ENCODE measurements around the gene EEIG2.
"Not testable (repeated sequence)": the region's sequence is repeated elsewhere in the genome, so short reads cannot be mapped to it uniquely, and the experiment has no call there.

The EEIG2 gene

DNA sequence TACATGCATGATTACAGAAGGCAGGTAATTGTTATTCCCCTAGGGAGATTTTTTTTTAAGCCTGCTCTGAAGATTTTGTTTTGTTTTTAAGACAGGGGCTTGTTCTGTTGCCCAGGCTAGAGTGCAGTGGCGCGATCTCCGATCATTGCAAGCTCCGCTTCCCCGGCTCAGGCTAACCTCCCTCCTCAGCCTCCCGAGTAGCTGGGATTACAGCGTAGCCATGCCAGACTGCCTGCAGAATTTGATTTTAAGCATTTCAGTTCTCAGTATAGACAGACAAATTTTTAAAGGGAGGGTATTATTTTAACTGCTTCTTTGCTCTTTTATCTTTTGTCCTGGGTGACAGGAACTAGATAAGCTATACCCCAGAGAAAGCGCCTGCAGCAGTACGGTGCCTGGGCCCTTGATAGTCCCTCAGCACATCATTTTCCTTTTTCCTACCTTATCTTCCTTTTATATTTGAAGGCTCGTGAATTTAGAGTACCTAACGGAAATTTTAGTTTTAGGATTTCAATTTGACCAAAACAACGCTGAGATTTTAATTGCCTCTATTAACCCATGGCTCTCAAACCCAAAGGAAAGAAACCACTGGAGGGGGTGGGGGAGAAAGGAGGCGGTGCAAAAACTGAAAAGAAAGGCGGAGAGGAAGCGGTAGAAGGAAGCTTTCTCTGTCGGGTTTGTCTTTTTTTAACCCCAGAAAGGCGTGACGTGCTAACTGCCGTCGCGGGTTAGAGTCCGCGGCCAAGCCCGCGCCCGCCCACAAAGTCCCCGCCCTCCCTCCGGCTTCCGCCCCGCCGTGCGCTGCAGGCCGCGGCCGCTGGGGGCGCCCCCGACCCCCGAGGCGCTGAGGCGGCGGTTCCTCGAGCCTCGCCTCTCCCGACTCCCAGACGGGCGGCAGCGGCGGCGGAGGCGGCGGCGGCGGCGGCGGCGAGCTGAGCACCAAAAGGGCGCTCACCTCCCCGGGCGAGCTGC, at the start of gene EEIG2:
EEIG2 (plus strand) TSS at position 886 of the 972 bp plus-strand sequence. CDS start 329 bp downstream, outside the sequence.
- peak; percentile 96 for DNase-seq (ENCODE audit: low spot score)

DNA sequence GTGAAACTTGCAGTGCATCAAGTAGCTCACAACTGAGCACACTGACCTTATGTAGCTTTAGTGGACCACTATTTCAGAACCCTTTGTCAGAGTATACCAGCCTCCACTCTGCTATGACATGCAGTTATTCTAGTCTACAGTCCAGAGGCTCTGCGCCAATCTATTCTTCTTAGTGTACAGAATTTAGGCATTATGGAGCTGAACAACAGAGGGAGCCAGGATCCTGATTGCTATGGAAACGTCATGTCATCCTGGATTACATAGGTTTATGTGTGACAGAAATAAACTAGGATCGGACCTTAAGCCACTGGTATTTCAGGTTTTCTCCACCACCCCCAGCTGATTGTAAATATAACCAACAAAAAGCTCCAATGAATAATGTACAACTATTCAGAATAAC, 48.1 kb upstream of the EEIG2 start:
- no peak for DNase-seq (ENCODE audit: low spot score)

DNA sequence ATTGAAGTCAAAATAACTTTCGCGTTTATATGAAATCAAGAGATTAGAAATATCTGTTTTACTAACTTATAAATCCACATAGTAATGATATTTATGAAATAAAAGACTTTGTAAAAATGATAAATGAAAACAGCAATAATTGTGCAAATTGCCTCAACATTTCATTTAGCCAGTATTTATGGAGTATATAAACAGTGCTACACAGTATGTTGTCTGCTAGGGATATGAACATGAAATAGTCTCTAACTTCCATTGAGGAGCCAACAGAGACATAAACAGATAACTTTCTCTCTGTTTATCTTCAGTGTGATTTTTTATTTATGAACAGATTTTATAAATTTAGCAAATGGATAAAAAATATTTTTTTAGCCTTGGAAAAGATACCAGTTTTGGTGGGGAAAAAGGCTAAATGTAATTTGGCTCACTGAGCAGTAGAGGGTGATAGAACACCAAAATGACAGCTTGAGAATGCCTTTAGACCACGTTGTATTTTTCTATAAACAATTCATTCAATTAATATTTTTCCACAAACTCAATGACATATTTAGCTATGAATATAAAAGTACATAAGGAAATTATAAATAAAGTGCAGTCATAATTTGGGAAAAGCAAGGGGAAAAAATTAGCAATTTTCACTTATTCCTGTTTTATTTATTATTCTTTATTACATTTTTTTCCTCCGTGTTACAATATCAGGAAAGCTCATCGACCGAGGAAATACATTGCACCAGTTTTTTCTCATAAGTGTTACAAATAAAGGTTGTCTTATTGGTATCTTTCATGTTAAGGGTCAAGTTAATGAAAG, 47.5 kb upstream of the EEIG2 start:
- peak; percentile 43 for DNase-seq (ENCODE audit: low spot score)

DNA sequence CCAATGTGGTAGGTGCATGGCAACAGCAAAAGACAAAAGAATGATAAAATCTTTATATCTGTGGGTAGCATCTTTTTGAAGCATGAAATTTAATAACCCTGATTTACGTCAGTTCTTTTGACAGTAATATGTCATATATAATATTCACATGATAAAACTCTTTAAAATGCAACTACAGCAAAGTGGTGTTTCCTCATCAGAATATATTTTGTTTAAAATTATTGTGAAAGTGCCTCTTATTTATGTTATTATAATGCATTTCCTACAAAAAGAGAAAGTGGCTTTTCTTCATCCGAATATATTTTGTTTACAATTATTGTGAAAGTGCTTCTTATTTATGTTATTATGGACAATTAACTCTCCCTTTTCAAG, 46.9 kb upstream of the EEIG2 start:
- no peak for DNase-seq (ENCODE audit: low spot score)

DNA sequence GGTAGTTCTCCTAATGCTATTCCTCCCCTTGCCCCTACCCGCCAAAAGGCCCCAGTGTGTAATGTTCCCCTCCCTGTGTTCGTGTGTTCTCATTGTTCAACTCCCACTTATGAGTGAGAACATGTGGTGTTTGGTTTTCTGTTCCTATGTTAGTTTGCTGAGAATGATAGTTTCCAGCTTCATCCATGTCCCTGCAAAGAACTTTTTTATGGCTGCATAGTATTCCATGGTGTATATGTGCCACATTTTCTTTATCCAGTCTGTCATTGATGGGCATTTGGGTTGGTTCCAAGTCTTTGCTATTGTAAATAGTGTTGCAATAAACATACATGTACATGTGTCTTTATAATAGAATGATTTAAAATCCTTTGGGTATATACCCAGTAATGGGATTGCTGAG, 46.0 kb upstream of the EEIG2 start:
- not testable (repeated sequence) for DNase-seq (ENCODE audit: low spot score)

DNA sequence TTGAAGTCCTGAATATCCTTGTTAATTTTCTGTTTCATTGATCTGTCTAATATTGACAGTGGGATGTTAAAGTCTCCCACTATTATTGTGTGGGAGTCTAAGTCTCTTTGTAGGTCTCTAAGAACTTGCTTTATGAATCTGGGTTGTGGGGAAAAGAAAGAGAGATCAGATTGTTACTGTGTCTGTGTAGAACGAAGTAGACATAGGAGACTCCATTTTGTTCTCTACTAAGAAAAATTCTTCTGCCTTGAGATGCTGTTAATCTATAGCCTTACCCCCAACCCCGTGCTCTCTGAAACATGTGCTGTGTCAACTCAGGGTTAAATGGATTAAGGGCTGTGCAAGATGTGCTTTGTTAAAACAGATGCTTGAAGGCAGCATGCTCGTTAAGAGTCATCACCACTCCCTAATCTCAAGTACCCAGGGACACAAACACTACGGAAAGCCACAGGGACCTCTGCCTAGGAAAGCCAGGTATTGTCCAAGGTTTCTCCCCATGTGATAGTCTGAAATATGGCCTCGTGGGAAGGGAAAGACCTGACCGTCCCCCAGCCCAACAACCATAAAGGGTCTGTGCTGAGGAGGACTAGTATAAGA, 42.5 kb upstream of the EEIG2 start:
- DNase-seq (ENCODE audit: low spot score), result not testable (repeated sequence)

DNA sequence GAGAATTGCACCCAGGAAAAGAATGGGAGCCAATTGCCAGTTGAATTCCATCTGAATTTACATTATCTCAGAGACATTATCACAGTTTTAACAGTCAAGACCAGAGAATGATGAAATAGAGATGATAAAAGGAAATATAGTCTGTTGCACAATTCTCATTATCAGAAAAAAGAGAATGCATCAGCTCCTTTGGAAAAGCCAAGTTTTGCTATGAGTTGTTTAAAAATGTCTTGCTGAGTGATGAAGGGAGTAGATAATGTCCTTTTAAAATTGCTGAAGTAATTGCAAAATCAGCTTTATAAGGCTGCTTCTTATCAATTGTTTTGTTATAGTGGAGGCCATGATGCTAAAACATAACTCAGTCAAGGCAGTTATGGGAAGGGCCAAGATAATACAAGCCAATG, 37.9 kb upstream of the EEIG2 start:
- no peak for DNase-seq (ENCODE audit: low spot score)

DNA sequence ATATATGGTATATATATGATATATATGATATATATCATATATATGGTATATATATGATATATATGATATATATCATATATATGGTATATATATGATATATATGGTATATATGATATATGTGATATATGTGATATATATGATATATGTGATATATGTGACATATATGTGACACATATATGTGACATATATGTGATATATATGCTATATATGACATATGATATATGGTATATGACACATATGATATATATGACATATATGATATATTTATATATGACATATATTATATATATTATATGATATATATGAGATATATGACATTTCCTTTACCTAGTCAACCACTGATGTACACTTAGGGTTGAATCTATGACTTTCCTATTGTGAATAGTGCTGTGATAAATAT, 36.1 kb upstream of the EEIG2 start:
- DNase-seq (ENCODE audit: low spot score), result no peak

DNA sequence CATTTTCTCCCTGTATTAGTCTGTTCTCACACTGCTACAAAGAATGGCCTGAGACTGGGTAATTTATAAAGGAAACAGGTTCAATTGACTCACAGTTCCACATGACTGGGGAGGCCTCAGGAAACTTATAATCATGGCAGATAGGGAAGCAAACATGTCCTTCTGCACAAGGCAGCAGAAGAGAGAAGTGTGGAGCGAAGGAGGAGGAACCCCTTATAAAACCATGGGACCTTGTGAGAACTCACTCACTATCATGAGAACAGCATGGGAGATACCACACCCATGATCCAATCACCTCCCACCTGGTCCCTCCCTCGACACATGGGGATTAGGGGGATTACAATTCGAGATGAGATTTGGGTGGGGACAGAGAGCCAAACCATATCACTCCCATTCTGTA, 35.2 kb upstream of the EEIG2 start:
- DNase-seq (ENCODE audit: low spot score), result no peak

DNA sequence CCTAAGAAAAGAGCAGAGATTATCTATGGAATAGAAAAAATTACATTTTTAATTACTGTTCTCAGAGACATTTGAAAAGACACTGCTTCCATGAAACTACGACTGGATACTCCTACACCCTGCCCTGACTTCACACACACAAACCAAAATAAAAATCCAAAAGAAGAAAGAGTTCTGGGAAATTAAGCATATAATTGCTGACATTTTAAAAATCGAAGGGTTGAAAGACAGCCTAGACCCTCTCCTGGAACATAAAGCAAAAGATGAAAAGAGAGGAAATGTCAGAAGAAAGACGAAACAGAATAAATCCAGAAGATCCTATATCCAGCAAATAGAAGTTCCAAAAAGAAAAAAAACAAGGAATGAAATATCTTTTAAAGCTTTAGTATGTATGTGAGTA, 32.8 kb upstream of the EEIG2 start:
- DNase-seq (ENCODE audit: low spot score), result no peak

DNA sequence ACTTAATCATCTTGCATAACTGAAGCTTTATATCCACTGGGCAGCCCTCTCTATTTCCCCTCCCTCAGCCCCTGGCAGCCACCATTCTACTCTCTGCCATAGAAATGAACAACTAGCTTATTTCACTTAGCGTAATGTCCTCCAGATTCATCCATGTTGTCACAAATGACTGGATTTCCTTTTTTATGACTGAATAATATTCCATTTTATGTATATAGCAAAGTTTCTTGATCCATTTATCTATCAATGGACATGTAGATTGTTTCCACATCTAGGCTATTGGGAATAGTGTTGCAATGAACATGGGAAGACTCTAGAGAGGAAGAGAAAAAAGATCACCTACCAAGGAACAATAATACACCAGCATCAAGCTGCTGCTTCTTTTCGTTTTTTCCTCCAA, 32.1 kb upstream of the EEIG2 start:
- no peak for DNase-seq (ENCODE audit: low spot score)

DNA sequence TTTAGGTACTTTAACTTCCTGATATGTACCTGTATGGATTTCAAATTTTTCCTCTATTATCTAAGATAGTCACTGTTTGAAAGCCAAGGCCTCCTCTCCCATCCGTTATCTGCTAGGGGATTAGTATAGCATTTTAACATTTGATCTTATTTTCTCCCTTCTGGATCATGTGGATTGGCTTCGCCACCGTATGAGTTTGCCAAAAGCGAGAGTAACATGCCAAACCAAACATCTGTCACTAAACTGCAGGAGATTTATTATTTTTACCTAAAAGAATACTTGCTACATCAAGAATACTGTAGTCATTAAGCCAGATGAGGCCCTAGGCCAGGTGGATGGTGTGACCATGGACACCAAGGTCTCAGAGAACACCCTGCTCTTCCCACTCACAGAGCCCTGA, 28.5 kb upstream of the EEIG2 start:
- DNase-seq (ENCODE audit: low spot score), result no peak

DNA sequence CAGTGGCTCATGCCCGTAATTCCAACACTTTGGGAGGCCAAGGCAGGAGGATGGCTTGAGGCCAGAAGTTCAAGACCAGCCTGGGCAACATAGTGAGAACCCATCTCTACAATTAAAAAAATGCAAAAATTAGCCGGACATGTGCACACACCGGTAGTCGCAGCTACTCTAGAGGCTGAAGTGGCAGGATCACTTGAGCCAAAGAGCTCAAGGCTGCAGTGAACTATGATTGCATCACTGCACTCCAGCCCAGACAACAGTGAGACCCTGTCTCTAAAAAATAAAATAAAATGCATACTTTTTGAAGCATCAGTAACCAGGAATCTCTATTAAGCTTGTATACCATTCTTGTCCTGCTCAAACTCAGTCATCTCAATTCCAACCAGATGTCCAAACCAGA, 27.2 kb upstream of the EEIG2 start:
- no peak for DNase-seq (ENCODE audit: low spot score)

DNA sequence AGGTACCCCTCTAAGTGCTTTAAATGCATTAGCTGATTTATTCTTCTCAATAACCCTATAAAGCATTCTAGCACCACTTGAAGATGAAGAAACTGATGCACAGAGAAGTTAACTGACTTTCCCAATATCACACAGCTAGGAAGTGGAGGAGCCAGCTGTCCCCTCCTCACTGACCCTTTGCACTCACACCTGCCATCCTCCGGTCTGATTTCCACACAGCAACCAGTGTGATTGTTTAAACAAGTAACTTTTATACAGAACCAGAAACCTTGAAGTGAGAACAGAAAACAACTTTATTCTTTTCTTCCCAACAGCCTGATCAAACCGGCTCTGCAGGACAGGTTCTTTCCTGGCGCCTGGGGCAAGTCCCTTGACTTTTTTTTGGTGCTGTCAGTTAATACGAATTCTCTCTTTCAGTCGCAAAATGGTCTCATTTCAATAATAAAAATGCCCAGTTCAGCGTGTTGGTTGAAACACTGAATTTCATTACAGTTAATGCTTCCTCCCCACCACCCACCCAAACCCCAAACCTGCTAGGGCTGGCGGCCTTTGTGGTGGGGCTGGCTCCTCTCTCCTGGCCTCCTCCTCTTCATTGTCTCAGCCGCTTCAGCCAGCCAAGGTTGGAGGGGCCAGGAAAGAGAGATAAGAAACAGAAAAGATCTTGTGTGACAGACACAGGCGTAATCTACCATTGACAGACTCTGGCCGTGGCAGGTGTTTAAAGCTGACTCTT, 26.4 kb upstream of the EEIG2 start:
- no peak for DNase-seq (ENCODE audit: low spot score)

DNA sequence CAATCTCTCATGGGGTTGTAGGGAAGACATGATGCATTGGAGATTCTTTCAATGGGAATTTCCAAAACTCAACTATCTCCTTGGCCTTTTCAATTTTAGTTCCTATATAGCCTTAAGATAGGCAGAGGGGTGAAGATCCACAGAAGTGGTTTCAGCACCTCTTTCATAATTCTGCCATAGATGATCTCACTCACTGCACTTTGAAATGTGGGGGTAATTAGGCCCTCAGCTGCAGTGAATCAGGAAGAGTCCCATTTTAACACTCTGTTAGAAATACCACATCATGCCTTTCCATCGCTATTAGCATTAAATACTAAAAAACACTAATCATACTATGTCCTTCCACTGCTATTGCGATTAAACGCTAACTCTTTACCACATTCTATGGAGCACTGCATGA, 25.1 kb upstream of the EEIG2 start:
- no peak for DNase-seq (ENCODE audit: low spot score)

DNA sequence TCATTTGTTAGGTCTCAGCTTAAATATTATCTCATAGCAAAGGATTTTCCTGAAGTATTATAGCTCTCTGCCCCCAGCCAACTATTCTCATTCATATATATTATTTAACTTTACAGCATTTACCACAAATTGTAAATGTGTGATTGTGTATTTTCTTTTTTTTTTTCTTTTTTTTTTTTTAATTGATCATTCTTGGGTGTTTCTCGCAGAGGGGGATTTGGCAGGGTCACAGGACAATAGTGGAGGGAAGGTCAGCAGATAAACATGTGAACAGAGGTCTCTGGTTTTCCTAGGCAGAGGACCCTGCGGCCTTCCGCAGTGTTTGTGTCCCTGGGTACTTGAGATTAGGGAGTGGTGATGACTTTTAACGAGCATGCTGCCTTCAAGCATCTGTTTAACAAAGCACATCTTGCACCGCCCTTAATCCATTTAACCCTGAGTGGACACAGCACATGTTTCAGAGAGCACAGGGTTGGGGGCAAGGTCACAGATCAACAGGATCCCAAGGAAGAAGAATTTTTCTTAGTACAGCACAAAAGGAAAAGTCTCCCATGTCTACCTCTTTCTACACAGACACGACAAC, 24.5 kb upstream of the EEIG2 start:
- not testable (repeated sequence) for DNase-seq (ENCODE audit: low spot score)

DNA sequence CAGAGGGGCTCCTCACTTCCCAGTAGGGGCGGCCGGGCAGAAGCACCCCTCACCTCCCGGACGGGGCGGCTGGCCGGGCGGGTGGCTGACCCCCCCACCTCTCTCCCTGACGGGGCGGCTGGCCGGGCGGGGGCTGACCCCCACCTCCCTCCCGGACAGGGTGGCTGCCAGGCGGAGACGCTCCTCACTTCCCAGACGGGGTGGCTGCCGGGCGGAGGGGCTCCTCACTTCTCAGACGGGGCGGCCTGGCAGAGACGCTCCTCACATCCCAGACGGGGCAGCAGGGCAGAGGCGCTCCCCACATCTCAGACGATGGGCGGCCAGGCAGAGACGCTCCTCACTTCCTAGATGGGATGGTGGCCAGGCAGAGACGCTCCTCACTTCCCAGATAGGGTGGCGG, 23.9 kb upstream of the EEIG2 start:
- DNase-seq (ENCODE audit: low spot score), result not testable (repeated sequence)

DNA sequence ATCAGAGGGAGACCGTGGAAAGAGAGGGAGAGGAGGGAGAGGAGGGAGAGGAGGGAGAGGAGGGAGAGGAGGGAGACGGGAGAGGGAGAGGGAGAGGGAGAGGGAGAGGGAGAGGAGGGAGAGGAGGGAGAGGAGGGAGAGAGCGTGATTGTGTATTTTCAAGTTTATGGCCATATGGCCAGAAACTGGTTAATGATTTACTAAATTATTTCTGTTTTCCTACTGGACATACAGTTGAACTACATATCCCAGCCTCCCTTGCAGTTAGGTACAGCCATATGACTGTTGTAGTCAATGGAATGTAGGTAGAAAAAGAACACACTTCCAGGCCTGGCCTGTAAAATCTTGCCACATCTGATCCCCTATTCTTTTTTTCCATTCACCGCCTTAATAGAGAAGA, 23.1 kb upstream of the EEIG2 start:
- not testable (repeated sequence) for DNase-seq (ENCODE audit: low spot score)

DNA sequence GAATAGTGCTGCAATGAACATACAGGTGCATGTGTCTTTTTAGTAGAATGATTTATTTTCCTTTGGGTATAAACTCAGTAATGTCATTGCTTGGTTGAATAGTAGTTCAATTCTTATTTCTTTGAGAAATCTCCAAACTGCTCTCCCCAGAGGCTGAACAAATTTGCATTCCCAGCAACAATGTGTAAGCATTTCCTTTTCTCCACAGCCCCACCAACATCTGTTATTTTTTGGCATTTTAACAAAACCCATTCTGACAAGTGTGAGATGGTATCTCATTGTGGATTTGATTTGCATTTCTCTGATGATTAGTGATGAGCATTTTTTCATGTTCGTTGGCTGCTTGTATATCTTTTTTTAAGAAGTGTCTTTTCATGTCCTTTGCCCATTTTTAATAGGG, 21.9 kb upstream of the EEIG2 start:
- no peak for DNase-seq (ENCODE audit: low spot score)

DNA sequence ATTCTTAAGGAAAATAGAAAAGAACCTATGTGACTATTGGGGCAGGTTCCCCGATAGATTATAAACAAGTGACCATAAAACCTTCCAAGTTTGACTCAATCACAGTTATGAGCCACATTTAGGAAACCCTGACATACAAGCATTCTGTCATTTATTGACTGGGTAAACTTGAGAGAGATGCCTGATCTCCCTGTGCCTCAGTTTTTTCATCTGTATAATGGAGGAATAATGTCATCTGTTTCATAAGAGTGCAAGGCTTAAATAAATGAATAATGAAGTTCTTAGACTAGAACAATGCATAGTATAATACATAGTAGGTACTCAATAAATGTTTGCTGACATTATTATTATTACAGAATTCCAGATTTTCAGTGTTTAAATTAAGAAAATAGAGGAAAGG, 18.9 kb upstream of the EEIG2 start:
- DNase-seq (ENCODE audit: low spot score), result no peak

DNA sequence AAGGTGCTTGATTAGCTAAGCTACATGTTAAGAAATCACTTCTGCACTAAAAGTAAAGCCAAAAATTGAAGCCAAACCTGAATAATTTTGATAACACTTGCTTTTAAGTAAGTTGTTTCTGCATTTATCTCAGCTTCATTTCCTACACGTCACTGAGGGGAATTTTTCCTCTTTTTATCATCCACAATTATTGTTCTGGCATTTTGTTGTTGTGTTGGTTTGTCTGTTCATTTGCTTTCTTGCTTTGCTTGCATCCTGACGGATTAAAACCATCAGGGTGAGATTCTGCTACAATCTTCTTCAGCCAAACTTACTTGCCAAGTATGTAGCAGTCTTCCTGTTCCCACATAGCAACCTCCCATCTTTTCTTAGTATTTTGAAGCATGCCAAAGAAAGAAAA, 18.0 kb upstream of the EEIG2 start:
- no peak for DNase-seq (ENCODE audit: low spot score)

DNA sequence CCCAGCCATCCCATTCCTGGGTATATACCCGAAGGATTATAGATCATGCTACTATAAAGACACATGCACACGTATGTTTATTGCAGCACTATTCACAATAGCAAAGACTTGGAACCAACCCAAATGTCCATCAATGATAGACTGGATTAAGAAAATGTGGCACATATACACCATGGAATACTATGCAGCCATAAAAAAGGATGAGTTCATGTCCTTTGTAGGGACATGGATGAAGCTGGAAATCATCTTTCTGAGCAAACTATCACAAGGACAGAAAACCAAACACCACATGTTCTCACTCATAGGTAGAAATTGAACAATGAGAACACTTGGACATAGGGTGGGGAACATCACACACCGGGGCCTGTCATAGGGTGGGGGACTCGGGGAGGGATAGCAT, 12.4 kb upstream of the EEIG2 start:
- not testable (repeated sequence) for DNase-seq (ENCODE audit: low spot score)

Measured in AG08396 (cell line).